H1 (cell line): ENCODE measurements around the gene RABEPK. TPM values are rescaled to one million over a fixed set of nuclear protein-coding genes. Genes with fewer than 3 reads are reported as not detected.

ENCODE experiments used
- CTCF ChIA-PET: fragments of 300-600 bp; sonication (Branson Sonifier 250); formaldehyde crosslinking; loops from one replicate; lab custom pipeline; 2021; ENCODE audit not compliant: partially characterized antibody; lab: Charles Lee
- POLR2A ChIA-PET: fragments of 300-600 bp; sonication (Branson Sonifier 250); formaldehyde crosslinking; loops from one replicate; lab custom pipeline; 2021; ENCODE audit warnings: inconsistent platforms; ENCODE audit not compliant: partially characterized antibody; lab: Charles Lee
- DNase-seq, 2 experiments: peaks; one replicate each; pipeline versions ENCODE4 v3.0.0 to v3.0.0-alpha.2; 2010 to 2022; ENCODE audit warnings: low spot score in 2 of 2, low read depth in 1 of 2, mixed read lengths in 1 of 2
- FAIRE-seq: peaks from 2 replicates; lab custom pipeline; 2011; peaks lifted over from hg19 to GRCh38; lab: Jason Lieb, UNC
- H2AFZ ChIP-seq: 2 replicates; pipeline ENCODE4 v1.8.1; 2012; ENCODE audit warnings: low read length, inconsistent platforms
- H2AK5ac ChIP-seq: 2 replicates; pipeline ENCODE4 v1.6.1; 2013; ENCODE audit warnings: low read depth, low read length
- H2BK120ac ChIP-seq: replicated peaks from 2 replicates; pipeline ENCODE3; 2013; ENCODE audit warnings: low read depth, low read length, inconsistent platforms
- H2BK12ac ChIP-seq: 2 replicates; pipeline ENCODE4 v1.6.1; 2013; ENCODE audit warnings: low read depth, low read length
- H2BK15ac ChIP-seq: 2 replicates; pipeline ENCODE4 v1.6.1; 2013; ENCODE audit warnings: low read length
- H2BK20ac ChIP-seq: 2 replicates; pipeline ENCODE4 v1.6.1; 2013; ENCODE audit warnings: low read length
- H2BK5ac ChIP-seq: 2 replicates; pipeline ENCODE4 v1.6.1; 2013; ENCODE audit warnings: low read depth, low read length
- H3K14ac ChIP-seq: 2 replicates; pipeline ENCODE4 v1.6.1; 2013; ENCODE audit warnings: inconsistent platforms; ENCODE audit not compliant: insufficient read length
- H3K18ac ChIP-seq: 2 replicates; pipeline ENCODE4 v1.6.1; 2013; ENCODE audit warnings: low read length; ENCODE audit errors: extremely low read depth
- H3K23ac ChIP-seq: 2 replicates; pipeline ENCODE4 v1.6.1; 2013; ENCODE audit warnings: inconsistent platforms; ENCODE audit not compliant: insufficient read length
- H3K23me2 ChIP-seq: 2 replicates; pipeline ENCODE4 v1.6.1; 2013; ENCODE audit warnings: low read depth, low read length
- H3K27ac ChIP-seq: 2 replicates; pipeline ENCODE4 v1.6.1; 2011; ENCODE audit warnings: low read depth, low read length, inconsistent platforms
- H3K27me3 ChIP-seq, 4 experiments: replicated peaks in 1 of 4; 1 replicate in 1 of 4; 2 replicates in 3 of 4; pipeline versions ENCODE4 v1.6.1 to v1.8.1; 2011 to 2013; ENCODE audit warnings: low read length in 3 of 4, mild to moderate bottlenecking in 3 of 4, inconsistent platforms in 2 of 4, mixed read lengths in 2 of 4, moderate library complexity in 1 of 4; ENCODE audit not compliant: control insufficient read depth in 3 of 4, insufficient read depth in 3 of 4; ENCODE audit errors: extremely low read depth in 1 of 4
- H3K36me3 ChIP-seq, 4 experiments: 2 replicates each; pipeline versions ENCODE4 v1.6.1 to v1.8.1; 2011 to 2013; ENCODE audit warnings: mild to moderate bottlenecking in 4 of 4, low read length in 3 of 4, moderate library complexity in 2 of 4, control low read depth in 1 of 4, inconsistent platforms in 1 of 4; ENCODE audit not compliant: insufficient read depth in 4 of 4, control insufficient read depth in 2 of 4
- H3K4ac ChIP-seq: replicated peaks from 2 replicates; pipeline ENCODE3; 2013; ENCODE audit warnings: low read length, low read depth, mixed read lengths, inconsistent platforms; ENCODE audit not compliant: insufficient read length
- H3K4me1 ChIP-seq, 4 experiments: replicated peaks in 1 of 4; 1 replicate in 1 of 4; 2 replicates in 3 of 4; pipeline versions ENCODE4 v1.6.1 to v1.8.1; 2011 to 2013; ENCODE audit warnings: low read length in 3 of 4, inconsistent platforms in 2 of 4, mixed read lengths in 1 of 4; ENCODE audit not compliant: insufficient read depth in 4 of 4, control insufficient read depth in 3 of 4
- H3K4me2 ChIP-seq, 2 experiments: 2 replicates each; pipeline versions ENCODE4 v1.6.1 to v1.8.1; 2011 to 2013; ENCODE audit warnings: low read depth in 2 of 2, low read length in 2 of 2, control low read depth in 1 of 2, inconsistent platforms in 1 of 2, mild to moderate bottlenecking in 1 of 2; ENCODE audit not compliant: insufficient read depth in 1 of 2
- H3K4me3 ChIP-seq, 4 experiments: fragments of 200-600, 300-600 bp in 1 of 4; sonication (generic), shearing (Covaris generic), sonication (Bioruptor Twin) in 1 of 4; 2 replicates each; pipeline versions ENCODE4 v1.5.1 to v1.8.1; 2011 to 2016; ENCODE audit warnings: low read length in 4 of 4, low read depth in 3 of 4, control low read depth in 2 of 4, inconsistent platforms in 2 of 4, mild to moderate bottlenecking in 2 of 4, mixed read lengths in 1 of 4, moderate library complexity in 1 of 4; ENCODE audit not compliant: insufficient read depth in 2 of 4; ENCODE audit errors: extremely low read depth in 1 of 4
- H3K56ac ChIP-seq: replicated peaks from 2 replicates; pipeline ENCODE3; 2013; ENCODE audit warnings: low read depth, mild to moderate bottlenecking, mixed read lengths, low read length, inconsistent platforms; ENCODE audit not compliant: insufficient read length
- H3K79me1 ChIP-seq: 2 replicates; pipeline ENCODE4 v1.6.1; 2013; ENCODE audit warnings: low read depth, low read length, control low read depth
- H3K79me2 ChIP-seq, 2 experiments: 2 replicates each; pipeline versions ENCODE4 v1.6.1 to v1.8.1; 2012 to 2013; ENCODE audit warnings: low read length in 2 of 2, mild to moderate bottlenecking in 2 of 2, inconsistent platforms in 1 of 2; ENCODE audit not compliant: insufficient read depth in 2 of 2, control insufficient read depth in 1 of 2
- H3K9ac ChIP-seq, 4 experiments: replicated peaks in 1 of 4; 1 replicate in 1 of 4; 2 replicates in 3 of 4; pipeline versions ENCODE4 v1.6.1 to v1.8.1; 2011 to 2013; ENCODE audit warnings: low read depth in 3 of 4, low read length in 3 of 4, control low read depth in 2 of 4, mild to moderate bottlenecking in 2 of 4, moderate library complexity in 2 of 4, inconsistent platforms in 1 of 4; ENCODE audit errors: extremely low read depth in 1 of 4
- H3K9me3 ChIP-seq, 2 experiments: 2 replicates each; pipeline versions ENCODE4 v1.6.1 to v1.8.1; 2012 to 2013; ENCODE audit warnings: mild to moderate bottlenecking in 2 of 2, moderate library complexity in 2 of 2, control low read depth in 1 of 2, inconsistent platforms in 1 of 2, low read depth in 1 of 2, low read length in 1 of 2, mixed read lengths in 1 of 2; ENCODE audit not compliant: insufficient read depth in 2 of 2
- H4K20me1 ChIP-seq, 2 experiments: replicated peaks in 1 of 2; 2 replicates each; pipeline versions ENCODE3 to v1.8.1; 2011 to 2013; ENCODE audit warnings: inconsistent platforms in 2 of 2, low read length in 2 of 2, mild to moderate bottlenecking in 1 of 2; ENCODE audit not compliant: insufficient read depth in 2 of 2, control insufficient read depth in 1 of 2
- H4K5ac ChIP-seq: 2 replicates; pipeline ENCODE4 v1.6.1; 2013; ENCODE audit warnings: low read length, low read depth, mixed read lengths, inconsistent platforms; ENCODE audit not compliant: insufficient read length
- H4K8ac ChIP-seq: 2 replicates; pipeline ENCODE4 v1.8.0; 2013; ENCODE audit warnings: mild to moderate bottlenecking, moderate library complexity, low read length, inconsistent platforms; ENCODE audit not compliant: insufficient read depth; ENCODE audit errors: extremely low read depth
- H4K91ac ChIP-seq: replicated peaks from 2 replicates; pipeline ENCODE3; 2013; ENCODE audit warnings: low read length, mixed read lengths, inconsistent platforms; ENCODE audit not compliant: insufficient read length
- ATF3 ChIP-seq: IDR thresholded peaks from 2 replicates; pipeline ENCODE4 v1.6.1; 2011; ENCODE audit warnings: low read depth, mild to moderate bottlenecking, low read length; ENCODE audit not compliant: insufficient read depth
- CHD2 ChIP-seq: IDR thresholded peaks from 2 replicates; pipeline ENCODE4 v1.6.1; 2012; ENCODE audit warnings: low read length, improper control_type of control experiment
- CREB1 ChIP-seq: IDR thresholded peaks from 2 replicates; pipeline ENCODE4 v1.6.1; 2012; ENCODE audit warnings: inconsistent platforms
- CTBP2 ChIP-seq: IDR thresholded peaks from 2 replicates; pipeline ENCODE4 v1.7.0; 2011; ENCODE audit warnings: borderline replicate concordance, mild to moderate bottlenecking, moderate library complexity, mixed read lengths, low read length; ENCODE audit not compliant: insufficient read depth, insufficient read length
- EGR1 ChIP-seq: IDR thresholded peaks from 2 replicates; pipeline ENCODE4 v1.6.1; 2011; ENCODE audit warnings: low read depth, low read length, borderline replicate concordance
- HDAC6 ChIP-seq: IDR thresholded peaks from one replicate; pipeline ENCODE4 v1.7.1; 2012; ENCODE audit warnings: low read depth, mild to moderate bottlenecking, inconsistent platforms, low read length, moderate library complexity
- KDM4A ChIP-seq: IDR thresholded peaks from one replicate; pipeline ENCODE4 v1.7.1; 2012; ENCODE audit warnings: low read depth, mild to moderate bottlenecking, moderate library complexity, low read length, inconsistent platforms; ENCODE audit not compliant: severe bottlenecking
- KDM5A ChIP-seq: fragments of 200-600 bp; IDR thresholded peaks from 2 replicates; pipeline ENCODE4 v1.7.1; 2012; ENCODE audit warnings: mild to moderate bottlenecking, low read length, inconsistent platforms, mixed read lengths
- MAFK ChIP-seq: IDR thresholded peaks from 2 replicates; pipeline ENCODE4 v1.6.1; 2012; ENCODE audit warnings: low read depth, mild to moderate bottlenecking, improper control_type of control experiment, low read length
- POU5F1 ChIP-seq: IDR thresholded peaks from 2 replicates; pipeline ENCODE4 v1.6.1; 2011; ENCODE audit warnings: low read depth, mild to moderate bottlenecking, low read length, moderate library complexity
- RAD21 ChIP-seq, 2 experiments: IDR thresholded peaks in 1 of 2; conservative IDR thresholded peaks in 1 of 2; 2 replicates each; pipeline ENCODE4 v1.6.1; 2011; ENCODE audit warnings: low read depth in 2 of 2, low read length in 2 of 2, improper control_type of control experiment in 1 of 2, inconsistent platforms in 1 of 2, mild to moderate bottlenecking in 1 of 2, moderate library complexity in 1 of 2
- TAF7 ChIP-seq: optimal IDR thresholded peaks from 2 replicates; pipeline ENCODE3; 2011; ENCODE audit warnings: low read depth, mild to moderate bottlenecking, inconsistent platforms, low read length, moderate library complexity, borderline replicate concordance
- TEAD4 ChIP-seq: IDR thresholded peaks from 2 replicates; pipeline ENCODE4 v1.6.1; 2012; ENCODE audit warnings: low read depth, low read length, inconsistent platforms, mixed read lengths
- YY1 ChIP-seq: IDR thresholded peaks from 2 replicates; pipeline ENCODE4 v1.6.1; 2011; ENCODE audit warnings: low read depth, mild to moderate bottlenecking, low read length
- polyA plus RNA-seq, 7 experiments: library from polyadenylated mRNA; depleted of rRNA in 3 of 7; stranded (reverse) in 5 of 7; unstranded in 2 of 7; fragments of >200 nt in 5 of 7; fragments of 200-250 nt in 2 of 7; gene quantifications; 1 replicate in 5 of 7; 2 replicates in 1 of 7; 4 replicates in 1 of 7; pipeline versions ENCODE4 v1.2.1 to v1.2.3, GENCODE V29; 2011 to 2013; ENCODE audit warnings: missing spikeins in 2 of 7, mixed read lengths in 2 of 7
- total RNA-seq: library from RNA; stranded (reverse); fragmentation: NEBNext Ultra II Directional; extraction: Animal tissue kit (Norgen Biotek cat#: 25700); gene quantifications from 2 replicates; pipeline ENCODE4 v1.2.1, GENCODE V29; 2021

RABEPK gene
- total and polyA plus RNA-seq, 2 of the 8 experiments (the other 6 are each of a cell fraction or from before 2014, with no cell fraction given): 26.3 to 34.3 TPM

GRCh38 chr9:125254231-125254630, 53.9 kb downstream of the RABEPK start:
- Histone ChIP-seq H2BK12ac (no peak overlapping the region), H3K79me2 (no peaks in the 10 kb centered on the region), H3K9me3 (no peaks in the 10 kb centered on the region), H3K56ac (no peak overlapping the region), H3K4me2 (no peak overlapping the region), H3K4me1 (no peaks in the 10 kb centered on the region), H2BK15ac (no peak overlapping the region), H3K79me1 (no peaks in the 10 kb centered on the region), H3K9ac (no peak overlapping the region), H3K4me3 (no peak overlapping the region), H2BK5ac (no peak overlapping the region), H2AK5ac (no peak overlapping the region), H3K23ac (no peak overlapping the region), H3K23me2 (no peaks in the 10 kb centered on the region), H3K27ac (no peak overlapping the region), H3K14ac (no peak overlapping the region), H4K5ac (no peak overlapping the region), H2AFZ (no peak overlapping the region), H2BK20ac (no peak overlapping the region), H4K91ac (no peak overlapping the region), H3K4ac (no peak overlapping the region), H3K27me3 (no peaks in the 10 kb centered on the region), H3K36me3 (no peaks in the 10 kb centered on the region), H3K18ac (no peak overlapping the region), H2BK120ac (no peak overlapping the region), H4K20me1 (no peaks in the 10 kb centered on the region), H4K8ac (no peak overlapping the region)
- no peak for DNase-seq
- TF ChIP-seq TEAD4 (no peak), RAD21 (IDR thresholded peaks at IDR 0.05 in 1 of 2, conservative IDR thresholded peaks at IDR 0.05 in 1 of 2; ENCODE audit: low read depth in 2 of 2, low read length in 2 of 2) (no peak), POU5F1 (no peak), HDAC6 (no peak), EGR1 (no peak), KDM5A (no peak), MAFK (no peak), KDM4A (no peak), CHD2 (no peak), CTBP2 (no peak), ATF3 (no peak), CREB1 (no peak), YY1 (no peak), TAF7 (no peak)
- ChIA-PET CTCF (interaction anchor here (0.7 to 2.0 kb wide), 3 partner anchors 107 to 864 kb away, joined by 3 to 6 read pairs (median 4); no protein-coding TSS in a partner anchor), POLR2A (interaction anchor here (0.6 to 3.0 kb wide), 3 partner anchors 13 to 42 kb away, joined by 3 to 19 read pairs (median 3); partner anchors contain the start of gene HSPA5)
- FAIRE-seq: no peak
